Parathyroid adenoma (tissue), 2 donors: ENCODE data around the gene EIF6.

Experiments used
- H2AFZ ChIP-seq: fragments of 300-600 bp; sonication (generic); one replicate; pipeline ENCODE4 v1.7.0; 2017; ENCODE audit warnings: antibody characterized with exemption, mild to moderate bottlenecking
- H3K27ac ChIP-seq: fragments of 300-600 bp; sonication (generic); one replicate; pipeline ENCODE4 v1.7.0; 2017
- H3K27me3 ChIP-seq: fragments of 300-600 bp; sonication (generic); one replicate; pipeline ENCODE4 v1.7.0; 2017; ENCODE audit warnings: low read length; ENCODE audit not compliant: control insufficient read depth, insufficient read depth
- H3K36me3 ChIP-seq: fragments of 300-600 bp; sonication (generic); one replicate; pipeline ENCODE4 v1.7.0; 2017; ENCODE audit warnings: low read length; ENCODE audit not compliant: control insufficient read depth, insufficient read depth
- H3K4me1 ChIP-seq: fragments of 300-600 bp; sonication (generic); one replicate; pipeline ENCODE4 v1.7.0; 2017; ENCODE audit warnings: control low read depth
- H3K4me2 ChIP-seq: fragments of 300-600 bp; sonication (generic); one replicate; pipeline ENCODE4 v1.7.0; 2017; ENCODE audit warnings: low read length
- H3K4me3 ChIP-seq: fragments of 300-600 bp; sonication (generic); one replicate; pipeline ENCODE4 v1.7.0; 2017; ENCODE audit warnings: low read depth, low read length
- H3K79me2 ChIP-seq: fragments of 300-600 bp; sonication (generic); one replicate; pipeline ENCODE4 v1.7.0; 2017; ENCODE audit warnings: control low read depth
- H3K9ac ChIP-seq: fragments of 300-600 bp; sonication (generic); one replicate; pipeline ENCODE4 v1.7.0; 2017; ENCODE audit warnings: mild to moderate bottlenecking
- H3K9me3 ChIP-seq: fragments of 300-600 bp; sonication (generic); one replicate; pipeline ENCODE4 v1.7.0; 2017; ENCODE audit warnings: low read length; ENCODE audit not compliant: control insufficient read depth
- CTCF ChIP-seq: fragments of 300-600 bp; sonication (generic); IDR thresholded peaks from one replicate; pipeline ENCODE4 v1.7.0; 2017; ENCODE audit warnings: antibody characterized with exemption, mild to moderate bottlenecking
- donor health status: primary hyperparathyroidism.

The EIF6 gene

DNA sequence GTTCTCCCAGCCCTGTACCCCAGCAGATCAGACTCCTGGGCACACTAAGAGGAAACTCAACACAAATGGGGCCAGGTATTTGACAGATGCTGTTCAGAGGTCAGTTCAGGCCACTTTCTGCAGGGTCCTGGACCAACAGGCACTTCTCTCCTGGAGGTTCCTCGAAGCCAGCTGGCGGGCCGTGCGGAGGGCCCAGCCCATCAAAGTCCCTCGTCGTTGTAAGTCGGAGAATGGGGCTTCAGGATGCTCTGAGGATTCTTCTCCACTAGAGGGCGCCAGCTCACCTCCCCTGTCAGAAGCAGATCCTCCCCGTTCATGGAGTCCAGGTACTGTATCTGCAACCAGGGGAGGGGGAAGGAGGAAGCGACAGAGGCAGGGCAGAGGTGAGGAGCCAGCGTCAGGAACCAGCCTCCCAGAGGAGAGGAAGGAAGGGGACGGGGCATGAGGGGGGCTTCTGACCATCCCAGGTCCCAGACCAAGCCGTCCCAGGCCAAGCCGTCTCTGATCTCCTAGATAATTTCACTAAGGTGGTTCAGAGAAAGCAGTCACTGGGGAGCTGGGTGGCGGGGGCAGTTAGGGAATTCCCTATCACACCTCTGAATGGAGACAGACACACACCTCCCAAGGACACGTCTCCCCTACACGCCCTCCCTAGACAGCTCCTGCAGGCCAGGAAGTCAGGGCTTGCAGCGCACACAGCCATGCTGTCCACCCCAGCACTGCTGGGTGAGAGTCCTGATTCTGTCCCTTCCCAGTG lies 19.3 kb upstream of the EIF6 start:
- H2AFZ ChIP-seq = peak overlapping the region; percentile 4
- no peaks in the 10 kb centered on the region for H3K36me3 ChIP-seq
- H3K27ac ChIP-seq = no peak overlapping the region
- no peaks in the 10 kb centered on the region for H3K79me2 ChIP-seq
- no peaks in the 10 kb centered on the region for H3K27me3 ChIP-seq
- no peaks in the 10 kb centered on the region for H3K9me3 ChIP-seq
- H3K4me2 ChIP-seq = no peak overlapping the region
- peak; percentile 92 for TF ChIP-seq CTCF
- H3K9ac ChIP-seq = no peak overlapping the region
- H3K4me1 ChIP-seq = no peaks in the 10 kb centered on the region
- no peak overlapping the region for H3K4me3 ChIP-seq

GRCh38 chr20:35303382-35303734 lies 18.8 kb upstream of the EIF6 start:
- Histone ChIP-seq H3K9me3 (no peaks in the 10 kb centered on the region), H3K36me3 (no peaks in the 10 kb centered on the region), H3K4me2 (no peak overlapping the region), H3K4me3 (no peak overlapping the region), H3K9ac (no peak overlapping the region), H3K4me1 (no peaks in the 10 kb centered on the region), H3K79me2 (no peaks in the 10 kb centered on the region), H3K27ac (no peak overlapping the region), H2AFZ (no peak overlapping the region), H3K27me3 (no peaks in the 10 kb centered on the region)
- no peak for TF ChIP-seq CTCF

DNA sequence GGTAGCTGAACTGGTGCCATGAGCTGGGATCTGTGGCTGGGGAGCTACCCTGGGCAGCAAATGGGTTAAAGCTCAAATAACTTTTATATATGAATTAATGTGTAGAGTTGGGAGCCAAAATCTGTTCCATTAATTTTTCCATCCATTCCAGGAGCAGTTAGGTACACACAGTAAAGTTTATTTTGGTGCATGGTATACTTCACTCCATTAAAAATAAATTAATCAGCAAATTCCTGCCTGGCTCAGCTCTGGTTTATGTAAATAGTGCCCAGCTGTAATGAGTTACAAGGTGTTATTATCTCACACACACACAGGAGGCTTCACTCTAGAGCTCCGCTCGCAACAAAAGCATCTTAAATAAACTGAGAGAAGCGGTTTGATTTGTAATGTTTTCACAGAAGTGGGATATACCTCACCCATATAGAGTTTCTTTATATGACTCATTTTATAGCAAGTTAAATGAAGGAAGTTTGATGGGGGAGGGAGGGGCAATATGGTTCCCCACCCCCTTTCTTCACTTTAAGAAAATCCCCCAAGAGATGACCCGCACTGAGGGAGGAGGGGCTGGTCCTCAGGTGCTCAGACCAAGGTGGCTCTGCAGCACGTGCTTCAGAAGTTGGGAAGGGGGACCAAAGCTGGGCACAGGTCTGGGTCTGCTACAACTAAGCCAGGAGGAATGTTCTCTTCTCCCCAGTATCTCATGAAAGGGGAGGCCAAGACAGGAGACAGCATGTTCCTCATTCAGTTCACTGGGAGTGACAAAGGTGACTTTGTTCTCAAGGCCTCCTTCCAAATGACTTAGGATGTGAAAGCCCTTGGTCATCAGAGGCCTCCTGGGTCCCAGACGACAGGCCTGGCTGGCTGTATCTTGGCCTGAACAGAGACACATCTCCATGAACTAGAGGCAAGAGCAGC lies 18.1 kb upstream of the EIF6 start:
- Histone ChIP-seq H3K27me3 (no peaks in the 10 kb centered on the region), H3K4me1 (no peaks in the 10 kb centered on the region), H3K9me3 (no peaks in the 10 kb centered on the region), H2AFZ (no peak overlapping the region), H3K4me2 (no peak overlapping the region), H3K36me3 (no peaks in the 10 kb centered on the region), H3K27ac (no peak overlapping the region), H3K4me3 (no peak overlapping the region), H3K79me2 (no peaks in the 10 kb centered on the region), H3K9ac (no peak overlapping the region)
- TF ChIP-seq CTCF = no peak

GRCh38 chr20:35301426-35301825 lies 16.9 kb upstream of the EIF6 start:
- no peak overlapping the region for H2AFZ ChIP-seq
- H3K79me2 ChIP-seq = no peaks in the 10 kb centered on the region
- no peaks in the 10 kb centered on the region for H3K4me1 ChIP-seq
- TF ChIP-seq CTCF = no peak
- H3K9me3 ChIP-seq = no peaks in the 10 kb centered on the region
- no peak overlapping the region for H3K9ac ChIP-seq
- H3K27ac ChIP-seq = no peak overlapping the region
- H3K36me3 ChIP-seq = no peaks in the 10 kb centered on the region
- no peak overlapping the region for H3K4me3 ChIP-seq
- no peak overlapping the region for H3K4me2 ChIP-seq
- H3K27me3 ChIP-seq = no peaks in the 10 kb centered on the region
